H1 (cell line): ENCODE results near the gene SLC12A7. TPM values are rescaled to one million over a fixed set of nuclear protein-coding genes. Genes with fewer than 3 reads are reported as not detected.

Experiments
- CTCF ChIA-PET: fragments of 300-600 bp; sonication (Branson Sonifier 250); formaldehyde crosslinking; loops from one replicate; lab custom pipeline; 2021; ENCODE audit not compliant: partially characterized antibody; lab: Charles Lee
- POLR2A ChIA-PET: fragments of 300-600 bp; sonication (Branson Sonifier 250); formaldehyde crosslinking; loops from one replicate; lab custom pipeline; 2021; ENCODE audit warnings: inconsistent platforms; ENCODE audit not compliant: partially characterized antibody; lab: Charles Lee
- DNase-seq, 2 experiments: peaks; one replicate each; pipeline versions ENCODE4 v3.0.0 to v3.0.0-alpha.2; 2010 to 2022; ENCODE audit warnings: low spot score in 2 of 2, low read depth in 1 of 2, mixed read lengths in 1 of 2
- FAIRE-seq: peaks from 2 replicates; lab custom pipeline; 2011; peaks lifted over from hg19 to GRCh38; lab: Jason Lieb, UNC
- H2AFZ ChIP-seq: 2 replicates; pipeline ENCODE4 v1.8.1; 2012; ENCODE audit warnings: low read length, inconsistent platforms
- H2AK5ac ChIP-seq: 2 replicates; pipeline ENCODE4 v1.6.1; 2013; ENCODE audit warnings: low read depth, low read length
- H2BK120ac ChIP-seq: replicated peaks from 2 replicates; pipeline ENCODE3; 2013; ENCODE audit warnings: low read depth, low read length, inconsistent platforms
- H2BK12ac ChIP-seq: 2 replicates; pipeline ENCODE4 v1.6.1; 2013; ENCODE audit warnings: low read depth, low read length
- H2BK15ac ChIP-seq: 2 replicates; pipeline ENCODE4 v1.6.1; 2013; ENCODE audit warnings: low read length
- H2BK20ac ChIP-seq: 2 replicates; pipeline ENCODE4 v1.6.1; 2013; ENCODE audit warnings: low read length
- H2BK5ac ChIP-seq: 2 replicates; pipeline ENCODE4 v1.6.1; 2013; ENCODE audit warnings: low read depth, low read length
- H3K14ac ChIP-seq: 2 replicates; pipeline ENCODE4 v1.6.1; 2013; ENCODE audit warnings: inconsistent platforms; ENCODE audit not compliant: insufficient read length
- H3K18ac ChIP-seq: 2 replicates; pipeline ENCODE4 v1.6.1; 2013; ENCODE audit warnings: low read length; ENCODE audit errors: extremely low read depth
- H3K23ac ChIP-seq: 2 replicates; pipeline ENCODE4 v1.6.1; 2013; ENCODE audit warnings: inconsistent platforms; ENCODE audit not compliant: insufficient read length
- H3K23me2 ChIP-seq: 2 replicates; pipeline ENCODE4 v1.6.1; 2013; ENCODE audit warnings: low read depth, low read length
- H3K27ac ChIP-seq: 2 replicates; pipeline ENCODE4 v1.6.1; 2011; ENCODE audit warnings: low read depth, low read length, inconsistent platforms
- H3K27me3 ChIP-seq, 4 experiments: replicated peaks in 1 of 4; 1 replicate in 1 of 4; 2 replicates in 3 of 4; pipeline versions ENCODE4 v1.6.1 to v1.8.1; 2011 to 2013; ENCODE audit warnings: low read length in 3 of 4, mild to moderate bottlenecking in 3 of 4, inconsistent platforms in 2 of 4, mixed read lengths in 2 of 4, moderate library complexity in 1 of 4; ENCODE audit not compliant: control insufficient read depth in 3 of 4, insufficient read depth in 3 of 4; ENCODE audit errors: extremely low read depth in 1 of 4
- H3K36me3 ChIP-seq, 4 experiments: 2 replicates each; pipeline versions ENCODE4 v1.6.1 to v1.8.1; 2011 to 2013; ENCODE audit warnings: mild to moderate bottlenecking in 4 of 4, low read length in 3 of 4, moderate library complexity in 2 of 4, control low read depth in 1 of 4, inconsistent platforms in 1 of 4; ENCODE audit not compliant: insufficient read depth in 4 of 4, control insufficient read depth in 2 of 4
- H3K4ac ChIP-seq: replicated peaks from 2 replicates; pipeline ENCODE3; 2013; ENCODE audit warnings: low read length, low read depth, mixed read lengths, inconsistent platforms; ENCODE audit not compliant: insufficient read length
- H3K4me1 ChIP-seq, 4 experiments: replicated peaks in 1 of 4; 1 replicate in 1 of 4; 2 replicates in 3 of 4; pipeline versions ENCODE4 v1.6.1 to v1.8.1; 2011 to 2013; ENCODE audit warnings: low read length in 3 of 4, inconsistent platforms in 2 of 4, mixed read lengths in 1 of 4; ENCODE audit not compliant: insufficient read depth in 4 of 4, control insufficient read depth in 3 of 4
- H3K4me2 ChIP-seq, 2 experiments: 2 replicates each; pipeline versions ENCODE4 v1.6.1 to v1.8.1; 2011 to 2013; ENCODE audit warnings: low read depth in 2 of 2, low read length in 2 of 2, control low read depth in 1 of 2, inconsistent platforms in 1 of 2, mild to moderate bottlenecking in 1 of 2; ENCODE audit not compliant: insufficient read depth in 1 of 2
- H3K4me3 ChIP-seq, 4 experiments: fragments of 200-600, 300-600 bp in 1 of 4; sonication (generic), shearing (Covaris generic), sonication (Bioruptor Twin) in 1 of 4; 2 replicates each; pipeline versions ENCODE4 v1.5.1 to v1.8.1; 2011 to 2016; ENCODE audit warnings: low read length in 4 of 4, low read depth in 3 of 4, control low read depth in 2 of 4, inconsistent platforms in 2 of 4, mild to moderate bottlenecking in 2 of 4, mixed read lengths in 1 of 4, moderate library complexity in 1 of 4; ENCODE audit not compliant: insufficient read depth in 2 of 4; ENCODE audit errors: extremely low read depth in 1 of 4
- H3K56ac ChIP-seq: replicated peaks from 2 replicates; pipeline ENCODE3; 2013; ENCODE audit warnings: low read depth, mild to moderate bottlenecking, mixed read lengths, low read length, inconsistent platforms; ENCODE audit not compliant: insufficient read length
- H3K79me1 ChIP-seq: 2 replicates; pipeline ENCODE4 v1.6.1; 2013; ENCODE audit warnings: low read depth, low read length, control low read depth
- H3K79me2 ChIP-seq, 2 experiments: 2 replicates each; pipeline versions ENCODE4 v1.6.1 to v1.8.1; 2012 to 2013; ENCODE audit warnings: low read length in 2 of 2, mild to moderate bottlenecking in 2 of 2, inconsistent platforms in 1 of 2; ENCODE audit not compliant: insufficient read depth in 2 of 2, control insufficient read depth in 1 of 2
- H3K9ac ChIP-seq, 4 experiments: replicated peaks in 1 of 4; 1 replicate in 1 of 4; 2 replicates in 3 of 4; pipeline versions ENCODE4 v1.6.1 to v1.8.1; 2011 to 2013; ENCODE audit warnings: low read depth in 3 of 4, low read length in 3 of 4, control low read depth in 2 of 4, mild to moderate bottlenecking in 2 of 4, moderate library complexity in 2 of 4, inconsistent platforms in 1 of 4; ENCODE audit errors: extremely low read depth in 1 of 4
- H3K9me3 ChIP-seq, 2 experiments: 2 replicates each; pipeline versions ENCODE4 v1.6.1 to v1.8.1; 2012 to 2013; ENCODE audit warnings: mild to moderate bottlenecking in 2 of 2, moderate library complexity in 2 of 2, control low read depth in 1 of 2, inconsistent platforms in 1 of 2, low read depth in 1 of 2, low read length in 1 of 2, mixed read lengths in 1 of 2; ENCODE audit not compliant: insufficient read depth in 2 of 2
- H4K20me1 ChIP-seq, 2 experiments: replicated peaks in 1 of 2; 2 replicates each; pipeline versions ENCODE3 to v1.8.1; 2011 to 2013; ENCODE audit warnings: inconsistent platforms in 2 of 2, low read length in 2 of 2, mild to moderate bottlenecking in 1 of 2; ENCODE audit not compliant: insufficient read depth in 2 of 2, control insufficient read depth in 1 of 2
- H4K5ac ChIP-seq: 2 replicates; pipeline ENCODE4 v1.6.1; 2013; ENCODE audit warnings: low read length, low read depth, mixed read lengths, inconsistent platforms; ENCODE audit not compliant: insufficient read length
- H4K8ac ChIP-seq: 2 replicates; pipeline ENCODE4 v1.8.0; 2013; ENCODE audit warnings: mild to moderate bottlenecking, moderate library complexity, low read length, inconsistent platforms; ENCODE audit not compliant: insufficient read depth; ENCODE audit errors: extremely low read depth
- H4K91ac ChIP-seq: replicated peaks from 2 replicates; pipeline ENCODE3; 2013; ENCODE audit warnings: low read length, mixed read lengths, inconsistent platforms; ENCODE audit not compliant: insufficient read length
- BRCA1 ChIP-seq: IDR thresholded peaks from 2 replicates; pipeline ENCODE4 v1.6.1; 2012; ENCODE audit warnings: low read depth, low read length, improper control_type of control experiment
- CBX8 ChIP-seq: fragments of 300-800, 300-1000 bp; sonication (generic); IDR thresholded peaks from 2 replicates; pipeline ENCODE4 v1.7.1; 2016; ENCODE audit warnings: low read depth, low read length, borderline replicate concordance
- HDAC6 ChIP-seq: IDR thresholded peaks from one replicate; pipeline ENCODE4 v1.7.1; 2012; ENCODE audit warnings: low read depth, mild to moderate bottlenecking, inconsistent platforms, low read length, moderate library complexity
- KDM5A ChIP-seq: fragments of 200-600 bp; IDR thresholded peaks from 2 replicates; pipeline ENCODE4 v1.7.1; 2012; ENCODE audit warnings: mild to moderate bottlenecking, low read length, inconsistent platforms, mixed read lengths
- WGBS, 2 experiments: shearing (Covaris generic) in 1 of 2; methylation state at CpG; one replicate each; pipeline versions ENCODE4 v1.1.6 to v1.1.7; 2013 to 2015; ENCODE audit warnings: low lambda C conversion rate in 2 of 2, mixed read lengths in 2 of 2, inconsistent platforms in 1 of 2, low coverage in 1 of 2, missing lambda C conversion rate in 1 of 2; ENCODE audit not compliant: insufficient replicate concordance in 2 of 2, insufficient coverage in 1 of 2, insufficient read length in 1 of 2; ENCODE audit errors: extremely low coverage in 1 of 2, missing lambda C conversion rate in 1 of 2; 5-methylcytosine and 5-hydroxymethylcytosine counted together
- polyA plus RNA-seq, 7 experiments: library from polyadenylated mRNA; depleted of rRNA in 3 of 7; stranded (reverse) in 5 of 7; unstranded in 2 of 7; fragments of >200 nt in 5 of 7; fragments of 200-250 nt in 2 of 7; gene quantifications; 1 replicate in 5 of 7; 2 replicates in 1 of 7; 4 replicates in 1 of 7; pipeline versions ENCODE4 v1.2.1 to v1.2.3, GENCODE V29; 2011 to 2013; ENCODE audit warnings: missing spikeins in 2 of 7, mixed read lengths in 2 of 7
- total RNA-seq: library from RNA; stranded (reverse); fragmentation: NEBNext Ultra II Directional; extraction: Animal tissue kit (Norgen Biotek cat#: 25700); gene quantifications from 2 replicates; pipeline ENCODE4 v1.2.1, GENCODE V29; 2021

Gene SLC12A7
- total and polyA plus RNA-seq, 2 of the 8 experiments (the other 6 are each of a cell fraction or from before 2014, with no cell fraction given): 23.5 to 39.7 TPM

DNA sequence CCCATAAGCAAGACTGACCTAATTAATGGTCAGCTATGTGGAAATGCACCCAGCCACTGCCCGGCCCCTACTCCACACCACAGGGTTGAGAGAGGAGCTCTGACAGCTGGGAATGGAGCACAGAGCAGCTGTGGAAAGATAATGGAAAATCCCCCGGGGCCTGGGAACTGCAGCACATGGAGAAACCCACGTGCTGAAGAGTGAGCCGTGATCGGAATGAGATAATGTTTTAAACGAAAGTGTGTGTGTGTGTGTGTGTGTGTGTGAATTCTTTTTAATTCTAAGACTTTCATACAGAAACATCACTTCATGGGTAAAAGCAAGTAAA is 13.1 kb upstream of the SLC12A7 start:
- TF ChIP-seq HDAC6: no peak
- TF ChIP-seq KDM5A: no peak
- no peak for TF ChIP-seq CBX8
- no peak for TF ChIP-seq BRCA1
- H4K5ac ChIP-seq: no peak overlapping the region
- ChIA-PET POLR2A (no interaction called here), CTCF (interaction anchor here (0.9 to 2.8 kb wide), 6 partner anchors 11 to 114 kb away, joined by 3 to 16 read pairs (median 4); no protein-coding TSS in a partner anchor)
- no peaks in the 10 kb centered on the region; a peak in 1 of 7 replicates for H3K4me1 ChIP-seq
- DNase-seq (no peak), FAIRE-seq (no peak)
- no peak overlapping the region for H2BK5ac ChIP-seq
- no peak overlapping the region for H2BK15ac ChIP-seq
- no peak overlapping the region for H2AK5ac ChIP-seq
- 89% methylated on average over 6 of the region's 6 CpGs; no CpG with 5 or more reads in 1 of the 2 experiments for WGBS, 2 experiments
- H3K36me3 ChIP-seq: no peaks in the 10 kb centered on the region
- no peak overlapping the region for H3K18ac ChIP-seq
- H3K27ac ChIP-seq: no peak overlapping the region
- H2BK120ac ChIP-seq: no peak overlapping the region
- H3K4ac ChIP-seq: no peak overlapping the region
- H3K79me2 ChIP-seq: no peaks in the 10 kb centered on the region
- H4K8ac ChIP-seq: no peak overlapping the region
- no peaks in the 10 kb centered on the region for H3K27me3 ChIP-seq
- H4K20me1 ChIP-seq: no peaks in the 10 kb centered on the region
- H4K91ac ChIP-seq: no peak overlapping the region
- no peaks in the 10 kb centered on the region for H3K23me2 ChIP-seq
- no peak overlapping the region for H2BK20ac ChIP-seq
- H3K4me2 ChIP-seq: no peak overlapping the region
- H3K14ac ChIP-seq: no peak overlapping the region
- H3K9me3 ChIP-seq: peaks cover 0 to 4% of the 10 kb centered on the region in 2 experiments; a peak in 1 of 4 replicates
- H3K56ac ChIP-seq: no peak overlapping the region
- H3K9ac ChIP-seq: no peak overlapping the region
- no peak overlapping the region for H2BK12ac ChIP-seq
- no peak overlapping the region for H2AFZ ChIP-seq
- H3K4me3 ChIP-seq: no peak overlapping the region
- H3K23ac ChIP-seq: no peak overlapping the region
- H3K79me1 ChIP-seq: no peaks in the 10 kb centered on the region
